ENCODE data around the gene SLC6A7. TPM values are rescaled to one million over a fixed set of nuclear protein-coding genes. Genes with fewer than 3 reads are reported as not detected.

The SLC6A7 gene
- polyA plus RNA-seq, 6 donors from 2014 or later: not detected

- H3K4me1 Mint-ChIP-seq: peaks cover 0 to 16% (median 15%) of the 10 kb centered on the region in 3 donors
- no peak overlapping the region for H3K4me3 Mint-ChIP-seq
- H3K36me3 Mint-ChIP-seq: no peaks in the 10 kb centered on the region
- peaks cover 13 to 75% (median 55%) of the 10 kb centered on the region in 3 donors for H3K27me3 Mint-ChIP-seq
- no peak for DNase-seq
- peaks cover 0 to 2% (median 0%) of the 10 kb centered on the region in 7 donors for H3K9me3 Mint-ChIP-seq
- ATAC-seq (ENCODE audit: low read depth in 2 of 2): no peak
- H3K27ac Mint-ChIP-seq: peak overlapping the region in 2 of 6 donors; percentile 56 to 78
Observed at GRCh38 chr5:150211156-150212030, 21.5 kb downstream of the SLC6A7 start.

GRCh38 chr5:150213530-150213929, 23.7 kb downstream of the SLC6A7 start:
- Mint-ChIP-seq H3K4me1 (peaks cover 8 to 22% (median 15%) of the 10 kb centered on the region in 3 donors), H3K36me3 (no peaks in the 10 kb centered on the region), H3K9me3 (no peaks in the 10 kb centered on the region), H3K4me3 (no peak overlapping the region), H3K27me3 (peaks cover 8 to 80% (median 61%) of the 10 kb centered on the region in 3 donors), H3K27ac (peak overlapping the region in 1 of 6 donors; percentile 76)
- no peak for DNase-seq
- ATAC-seq (ENCODE audit: low read depth in 2 of 2): no peak

GRCh38 chr5:150214289-150214688, 24.4 kb downstream of the SLC6A7 start:
- peak overlapping the region in 1 of 6 donors; percentile 30 for H3K27ac Mint-ChIP-seq
- peaks cover 8 to 16% (median 8%) of the 10 kb centered on the region in 3 donors for H3K4me1 Mint-ChIP-seq
- ATAC-seq (ENCODE audit: low read depth in 2 of 2): no peak
- peaks cover 7 to 73% (median 54%) of the 10 kb centered on the region in 3 donors for H3K27me3 Mint-ChIP-seq
- H3K36me3 Mint-ChIP-seq: no peaks in the 10 kb centered on the region
- no peak overlapping the region for H3K4me3 Mint-ChIP-seq
- no peak for DNase-seq
- no peaks in the 10 kb centered on the region for H3K9me3 Mint-ChIP-seq

- no peak for DNase-seq
- peaks cover 7 to 61% (median 34%) of the 10 kb centered on the region in 3 donors for H3K27me3 Mint-ChIP-seq
- peak overlapping the region in 1 of 6 donors; percentile 80 for H3K27ac Mint-ChIP-seq
- H3K4me1 Mint-ChIP-seq: peaks cover 0 to 8% (median 6%) of the 10 kb centered on the region in 3 donors
- ATAC-seq (ENCODE audit: low read depth in 2 of 2): no peak
- H3K4me3 Mint-ChIP-seq: peak overlapping the region in 1 of 8 donors; percentile 18
- H3K36me3 Mint-ChIP-seq: no peaks in the 10 kb centered on the region
- no peaks in the 10 kb centered on the region for H3K9me3 Mint-ChIP-seq
Observed at GRCh38 chr5:150215979-150216944, 26.4 kb downstream of the SLC6A7 start.

DNA sequence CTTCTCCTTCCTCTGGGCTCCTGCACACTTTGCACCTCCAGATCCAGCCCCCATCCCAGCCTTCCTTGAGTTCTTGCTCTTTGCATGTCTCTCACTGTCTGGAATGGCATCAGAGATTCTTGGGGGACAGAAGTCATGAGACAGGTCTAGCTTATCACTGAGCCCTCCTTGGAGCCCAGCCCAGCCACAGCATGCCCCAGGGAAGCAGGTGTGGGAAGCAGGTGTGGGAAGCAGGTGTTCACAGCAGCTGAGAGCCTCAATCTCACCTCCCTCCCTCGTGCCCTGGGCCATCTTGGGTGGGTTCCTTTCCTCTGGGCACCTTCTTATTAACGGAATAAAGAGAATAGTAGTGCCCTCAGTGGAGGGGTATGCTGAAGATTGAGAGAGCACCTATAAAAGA, 27.2 kb downstream of the SLC6A7 start:
- H3K4me1 Mint-ChIP-seq: peaks cover 0 to 8% (median 6%) of the 10 kb centered on the region in 3 donors
- no peaks in the 10 kb centered on the region for H3K36me3 Mint-ChIP-seq
- no peak for DNase-seq
- no peaks in the 10 kb centered on the region for H3K9me3 Mint-ChIP-seq
- peaks cover 7 to 61% (median 29%) of the 10 kb centered on the region in 3 donors for H3K27me3 Mint-ChIP-seq
- H3K27ac Mint-ChIP-seq: no peak overlapping the region
- no peak overlapping the region for H3K4me3 Mint-ChIP-seq
- ATAC-seq (ENCODE audit: low read depth in 2 of 2): no peak

- peak; percentile 79 to 93 for ATAC-seq (ENCODE audit: low read depth in 2 of 2)
- peak; percentile 63 for DNase-seq
- H3K9me3 Mint-ChIP-seq: no peaks in the 10 kb centered on the region
- H3K36me3 Mint-ChIP-seq: no peaks in the 10 kb centered on the region
- H3K27ac Mint-ChIP-seq: peak overlapping the region in 1 of 6 donors; percentile 45
- H3K27me3 Mint-ChIP-seq: peaks cover 7 to 58% (median 26%) of the 10 kb centered on the region in 3 donors
- peaks cover 0 to 8% (median 6%) of the 10 kb centered on the region in 3 donors for H3K4me1 Mint-ChIP-seq
- H3K4me3 Mint-ChIP-seq: no peak overlapping the region
Observed at GRCh38 chr5:150217873-150218692, 28.2 kb downstream of the SLC6A7 start.

DNA sequence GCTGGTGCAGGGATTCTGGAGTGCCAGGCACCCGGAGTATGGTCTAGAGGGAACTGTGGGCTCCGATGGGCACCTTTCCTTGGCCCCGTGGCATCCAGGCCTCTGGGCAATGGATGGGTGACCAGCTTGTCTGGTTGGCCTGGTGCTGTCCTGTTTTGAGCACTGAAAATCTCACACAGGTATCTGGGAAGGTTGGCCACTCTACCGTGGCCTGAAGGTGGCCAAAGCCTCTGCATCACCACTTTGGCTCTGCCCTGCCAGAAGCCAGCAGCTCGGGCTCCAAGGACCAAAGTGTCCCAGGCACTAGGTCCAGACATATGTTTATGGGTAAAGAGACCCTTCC, 28.8 kb downstream of the SLC6A7 start:
- ATAC-seq (ENCODE audit: low read depth in 2 of 2): no peak
- no peaks in the 10 kb centered on the region for H3K36me3 Mint-ChIP-seq
- no peak overlapping the region for H3K4me3 Mint-ChIP-seq
- H3K9me3 Mint-ChIP-seq: no peaks in the 10 kb centered on the region
- H3K27ac Mint-ChIP-seq: no peak overlapping the region
- peaks cover 0 to 8% (median 6%) of the 10 kb centered on the region in 3 donors for H3K4me1 Mint-ChIP-seq
- DNase-seq: no peak
- H3K27me3 Mint-ChIP-seq: peaks cover 7 to 56% (median 26%) of the 10 kb centered on the region in 3 donors

DNA sequence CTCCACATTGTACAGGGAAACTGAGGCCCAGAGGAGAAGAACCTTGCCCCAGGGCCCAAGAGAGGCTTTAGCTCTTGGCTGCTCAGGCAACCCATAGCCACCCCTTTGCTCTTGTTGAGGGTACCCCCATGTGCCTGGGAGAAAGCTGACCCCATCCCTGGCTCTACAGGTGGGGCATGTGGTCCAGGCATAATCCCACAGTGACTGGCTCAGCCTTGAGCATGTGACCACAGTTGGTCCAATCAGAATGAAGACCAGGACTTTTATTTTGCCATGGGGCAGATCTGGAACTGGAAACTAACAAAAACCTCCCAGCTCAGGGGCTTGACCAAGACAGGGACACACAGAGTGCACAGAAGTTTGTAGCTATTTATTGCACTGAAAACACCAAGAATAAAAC, 29.3 kb downstream of the SLC6A7 start:
- no peak for ATAC-seq (ENCODE audit: low read depth in 2 of 2)
- Mint-ChIP-seq H3K4me1 (peaks cover 0 to 8% (median 6%) of the 10 kb centered on the region in 3 donors), H3K9me3 (no peaks in the 10 kb centered on the region), H3K4me3 (no peak overlapping the region), H3K27me3 (peaks cover 7 to 53% (median 26%) of the 10 kb centered on the region in 3 donors), H3K36me3 (no peaks in the 10 kb centered on the region), H3K27ac (no peak overlapping the region)
- no peak for DNase-seq

GRCh38 chr5:150219861-150220260, 30.0 kb downstream of the SLC6A7 start:
- Mint-ChIP-seq H3K9me3 (no peaks in the 10 kb centered on the region), H3K4me1 (peaks cover 0 to 8% (median 6%) of the 10 kb centered on the region in 3 donors), H3K36me3 (no peaks in the 10 kb centered on the region), H3K27ac (no peak overlapping the region), H3K27me3 (peaks cover 7 to 50% (median 26%) of the 10 kb centered on the region in 3 donors), H3K4me3 (no peak overlapping the region)
- DNase-seq (no peak), ATAC-seq (ENCODE audit: low read depth in 2 of 2) (no peak)

DNA sequence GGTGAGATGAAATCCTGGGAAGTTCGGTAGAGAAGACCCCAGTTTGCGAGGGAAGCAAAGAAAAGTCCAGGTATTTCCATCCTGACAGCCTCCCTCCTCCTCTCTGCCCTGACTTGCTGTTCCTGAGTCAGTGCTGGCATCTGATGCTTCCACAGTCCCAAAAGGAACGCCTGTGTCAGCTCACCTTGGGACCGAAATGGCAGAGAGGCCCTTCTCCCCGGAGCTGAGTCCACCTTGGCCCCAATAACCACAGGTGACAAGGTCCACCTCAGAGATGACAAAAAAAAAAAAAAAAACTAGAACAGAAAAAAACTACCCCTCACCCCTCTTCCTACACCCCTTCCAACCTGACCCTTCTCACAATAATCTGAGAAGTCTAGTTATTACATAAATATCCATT, 31.6 kb downstream of the SLC6A7 start:
- peak overlapping the region in 1 of 6 donors; percentile 42 for H3K27ac Mint-ChIP-seq
- DNase-seq: no peak
- ATAC-seq (ENCODE audit: low read depth in 2 of 2): no peak
- peaks cover 0 to 8% (median 6%) of the 10 kb centered on the region in 3 donors for H3K4me1 Mint-ChIP-seq
- peaks cover 7 to 40% (median 19%) of the 10 kb centered on the region in 3 donors for H3K27me3 Mint-ChIP-seq
- H3K4me3 Mint-ChIP-seq: no peak overlapping the region
- no peaks in the 10 kb centered on the region for H3K9me3 Mint-ChIP-seq
- H3K36me3 Mint-ChIP-seq: no peaks in the 10 kb centered on the region

DNA sequence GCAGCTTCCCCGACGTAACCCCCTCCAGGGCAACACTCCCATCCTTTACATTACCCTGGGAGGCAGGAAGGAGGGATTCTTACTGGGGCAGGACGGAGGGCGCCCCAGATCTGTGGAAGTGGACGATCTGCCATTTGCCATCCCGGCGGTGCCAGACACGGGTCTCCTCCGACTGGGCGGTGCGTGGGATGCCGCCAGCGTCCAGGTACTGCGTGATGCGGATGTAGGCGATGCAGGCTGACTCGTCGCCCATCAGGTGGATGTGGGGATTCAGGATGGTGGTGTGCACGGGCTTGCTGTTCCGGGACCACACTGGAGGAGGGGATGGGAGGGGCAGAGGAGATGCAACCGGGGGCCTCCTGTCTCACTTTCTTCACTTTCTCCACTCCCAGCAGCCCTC, 33.0 kb downstream of the SLC6A7 start:
- no peak overlapping the region for H3K27ac Mint-ChIP-seq
- peaks cover 4 to 30% (median 6%) of the 10 kb centered on the region in 3 donors for H3K27me3 Mint-ChIP-seq
- H3K36me3 Mint-ChIP-seq: no peaks in the 10 kb centered on the region
- no peak overlapping the region for H3K4me3 Mint-ChIP-seq
- no peaks in the 10 kb centered on the region for H3K9me3 Mint-ChIP-seq
- ATAC-seq (ENCODE audit: low read depth in 2 of 2) (no peak), DNase-seq (no peak)
- peaks cover 0 to 4% (median 2%) of the 10 kb centered on the region in 3 donors for H3K4me1 Mint-ChIP-seq

- Mint-ChIP-seq H3K4me3 (no peak overlapping the region), H3K27me3 (peaks cover 0 to 30% (median under 1%) of the 10 kb centered on the region in 3 donors), H3K4me1 (no peaks in the 10 kb centered on the region), H3K27ac (no peak overlapping the region), H3K9me3 (no peaks in the 10 kb centered on the region), H3K36me3 (no peaks in the 10 kb centered on the region)
- ATAC-seq (ENCODE audit: low read depth in 2 of 2) (no peak), DNase-seq (no peak)
Observed at GRCh38 chr5:150223474-150223873, 33.6 kb downstream of the SLC6A7 start.
